A549 (cell line): ENCODE measurements around the gene OGDH. TPM values are rescaled to one million over a fixed set of nuclear protein-coding genes. Genes with fewer than 3 reads are reported as not detected.

ENCODE experiments used
- ATAC-seq, 2 experiments: fragments of 200-7000 bp in 1 of 2; fragments of >200 bp in 1 of 2; cut with Nextera tagmentation in 1 of 2; cut with Tn5 transposase in 1 of 2; 3 replicates each; pipeline versions ENCODE4 v1.8.0 to v1.9.1; 2018 to 2020; ENCODE audit warnings: mild to moderate bottlenecking in 1 of 2, moderate library complexity in 1 of 2
- CTCF ChIA-PET: fragments of 300-600 bp; sonication (Branson Sonifier 250); formaldehyde crosslinking; extraction: SDS; loops from one replicate; lab custom pipeline; 2021; ENCODE audit warnings: antibody characterized with exemption, inconsistent platforms; lab: Yijun Ruan, JAX
- POLR2A ChIA-PET: fragments of 350-600 bp; formaldehyde crosslinking; extraction: SDS; loops from one replicate; lab custom pipeline; 2021; ENCODE audit warnings: antibody characterized with exemption, inconsistent platforms; lab: Yijun Ruan, JAX
- DNase-seq, 2 experiments: peaks; one replicate each; pipeline versions ENCODE4 v3.0.0 to v3.0.0-alpha.2; 2011 to 2016; ENCODE audit warnings: low read depth in 1 of 2, low spot score in 1 of 2
- FAIRE-seq: peaks from 2 replicates; lab custom pipeline; 2011; peaks lifted over from hg19 to GRCh38; lab: Jason Lieb, UNC
- H3K27ac ChIP-seq, 2 experiments: fragments of >200 bp; sonication (Bioruptor Twin); formaldehyde crosslinking; 3 replicates each; pipeline ENCODE4 v1.5.1; 2016 to 2017
- H3K4me1 ChIP-seq: fragments of >200 bp; sonication (Bioruptor Twin); formaldehyde crosslinking; 3 replicates; pipeline ENCODE4 v1.6.1; 2016
- H3K4me2 ChIP-seq: fragments of >200 bp; sonication (Bioruptor Twin); formaldehyde crosslinking; 3 replicates; pipeline ENCODE4 v1.6.1; 2016
- H3K4me3 ChIP-seq: fragments of >200 bp; sonication (Bioruptor Twin); formaldehyde crosslinking; 3 replicates; pipeline ENCODE4 v1.5.1; 2016
- H3K9me3 ChIP-seq: fragments of >200 bp; sonication (Bioruptor Twin); formaldehyde crosslinking; 3 replicates; pipeline ENCODE4 v1.6.1; 2016
- BHLHE40 ChIP-seq: IDR thresholded peaks from 2 replicates; pipeline ENCODE4 v1.6.1; 2012; ENCODE audit warnings: low read depth, low read length, inconsistent platforms
- CBX2 ChIP-seq: fragments of 200-600 bp; sonication (generic); IDR thresholded peaks from 2 replicates; pipeline ENCODE4 v1.6.1; 2016; ENCODE audit warnings: low read depth, mild to moderate bottlenecking, borderline replicate concordance
- CBX8 ChIP-seq: fragments of 200-600 bp; sonication (generic); IDR thresholded peaks from 2 replicates; pipeline ENCODE4 v1.6.1; 2016
- CEBPB ChIP-seq, 2 experiments: fragments of >200 bp in 1 of 2; sonication (Bioruptor Twin) in 1 of 2; formaldehyde crosslinking in 1 of 2; IDR thresholded peaks; 2 replicates each; pipeline ENCODE4 v1.6.1; 2012 to 2016
- EHF ChIP-seq: fragments of 250-450 bp; sonication (Bioruptor Pico); IDR thresholded peaks from 2 replicates; pipeline ENCODE4 v1.5.0; 2020; ENCODE audit warnings: mild to moderate bottlenecking
- EHMT2 ChIP-seq: fragments of 200-600 bp; sonication (generic); IDR thresholded peaks from 2 replicates; pipeline ENCODE4 v1.6.1; 2016; ENCODE audit warnings: antibody characterized with exemption, low read depth, mild to moderate bottlenecking, moderate library complexity
- ESRRA ChIP-seq: fragments of 150-350 bp; IDR thresholded peaks from 2 replicates; pipeline ENCODE4 v1.6.1; 2014; ENCODE audit warnings: mild to moderate bottlenecking, low read length, borderline replicate concordance
- HEYL ChIP-seq: fragments of 250-450 bp; sonication (Bioruptor Pico); IDR thresholded peaks from 2 replicates; pipeline ENCODE4 v1.8.0; 2021; ENCODE audit warnings: mild to moderate bottlenecking, moderate library complexity
- JUNB ChIP-seq: fragments of >200 bp; sonication (Bioruptor Twin); formaldehyde crosslinking; IDR thresholded peaks from 2 replicates; pipeline ENCODE4 v1.6.1; 2016
- KDM1A ChIP-seq: fragments of 200-600 bp; sonication (generic); IDR thresholded peaks from 2 replicates; pipeline ENCODE4 v1.6.1; 2016; ENCODE audit warnings: low read depth, mild to moderate bottlenecking
- KDM5A ChIP-seq: fragments of 200-600 bp; sonication (generic); IDR thresholded peaks from 2 replicates; pipeline ENCODE4 v1.6.1; 2016; ENCODE audit warnings: antibody characterized with exemption, mild to moderate bottlenecking
- MAZ ChIP-seq: fragments of 150-350 bp; IDR thresholded peaks from 2 replicates; pipeline ENCODE4 v1.6.1; 2014; ENCODE audit warnings: antibody characterized with exemption, low read depth, low read length, borderline replicate concordance
- NFE2L2 ChIP-seq: fragments of 150-350 bp; conservative IDR thresholded peaks from 2 replicates; pipeline ENCODE4 v1.6.1; 2014; ENCODE audit warnings: low read length
- NR3C1 ChIP-seq: fragments of >200 bp; sonication (Bioruptor Twin); formaldehyde crosslinking; IDR thresholded peaks from 3 replicates; pipeline ENCODE4 v1.6.1; 2017
- PHF8 ChIP-seq: fragments of 200-600 bp; sonication (generic); IDR thresholded peaks from 2 replicates; pipeline ENCODE4 v1.6.1; 2016; ENCODE audit warnings: low read depth, mild to moderate bottlenecking, antibody characterized with exemption, moderate library complexity, borderline replicate concordance
- POLR2A ChIP-seq: IDR thresholded peaks from 2 replicates; pipeline ENCODE4 v1.6.1; 2012; ENCODE audit warnings: mild to moderate bottlenecking, low read length
- RFX5 ChIP-seq: fragments of 450-650 bp; IDR thresholded peaks from 2 replicates; pipeline ENCODE4 v1.7.1; 2014; ENCODE audit warnings: antibody characterized with exemption, mild to moderate bottlenecking, moderate library complexity
- SMC3 ChIP-seq: fragments of >200 bp; sonication (Bioruptor Twin); formaldehyde crosslinking; IDR thresholded peaks from 3 replicates; pipeline ENCODE4 v1.6.1; 2018; ENCODE audit warnings: inconsistent platforms
- SREBF2 ChIP-seq: fragments of 450-650 bp; IDR thresholded peaks from 2 replicates; pipeline ENCODE4 v1.6.1; 2014; ENCODE audit warnings: mild to moderate bottlenecking, moderate library complexity
- TFCP2L1 ChIP-seq: fragments of 250-450 bp; sonication (Bioruptor Pico); IDR thresholded peaks from 2 replicates; pipeline ENCODE4 v1.5.0; 2021; ENCODE audit warnings: mild to moderate bottlenecking
- ZC3H11A ChIP-seq: fragments of 450-650 bp; IDR thresholded peaks from 2 replicates; pipeline ENCODE4 v1.6.1; 2014; ENCODE audit warnings: antibody characterized with exemption, mild to moderate bottlenecking
- WGBS: methylation state at CpG from one replicate; pipeline ENCODE4 v1.1.6; 2017; ENCODE audit errors: missing lambda C conversion rate; 5-methylcytosine and 5-hydroxymethylcytosine counted together
- polyA plus RNA-seq, 4 experiments: library from polyadenylated mRNA; depleted of rRNA in 3 of 4; stranded (reverse); fragments of >200 nt; fragmentation: RNase III in 1 of 4; extraction: RNeasy Plus Mini Kit Qiagen cat#74134 plus additional on column Dnase treatment in 1 of 4; gene quantifications; 2 replicates in 3 of 4; 3 replicates in 1 of 4; pipeline ENCODE4 v1.2.3, GENCODE V29; 2011 to 2017
- TF ChIP-seq, protein P1 (sequence below): fragments of 150-350 bp; IDR thresholded peaks from 2 replicates; pipeline ENCODE4 v1.6.1; 2014; ENCODE audit warnings: low read depth, mild to moderate bottlenecking, low read length
- TF ChIP-seq, protein P2 (sequence below): fragments of >200 bp; sonication (Bioruptor Twin); formaldehyde crosslinking; IDR thresholded peaks from 3 replicates; pipeline ENCODE4 v1.6.1; 2016
- TF ChIP-seq, protein P3 (sequence below): fragments of 450-650 bp; IDR thresholded peaks from 2 replicates; pipeline ENCODE4 v1.6.1; 2014; ENCODE audit warnings: antibody characterized with exemption
- TF ChIP-seq, protein P4 (sequence below): fragments of 200-600 bp; sonication (generic); IDR thresholded peaks from 2 replicates; pipeline ENCODE4 v1.6.1; 2016; ENCODE audit warnings: antibody characterized with exemption, mild to moderate bottlenecking, moderate library complexity
- TF ChIP-seq, protein P5 (sequence below): fragments of >200 bp; sonication (Bioruptor Twin); formaldehyde crosslinking; IDR thresholded peaks from 3 replicates; pipeline ENCODE4 v1.5.1; 2016
- TF ChIP-seq, protein P6 (sequence below): fragments of 250-450 bp; sonication (Bioruptor Pico); IDR thresholded peaks from 2 replicates; pipeline ENCODE4 v1.5.0; 2021; ENCODE audit warnings: mild to moderate bottlenecking, moderate library complexity, borderline replicate concordance

OGDH gene
- polyA plus RNA-seq, 2 of the 4 experiments (the other 2 are of a cell fraction): 32.5 to 38.8 TPM

DNA sequence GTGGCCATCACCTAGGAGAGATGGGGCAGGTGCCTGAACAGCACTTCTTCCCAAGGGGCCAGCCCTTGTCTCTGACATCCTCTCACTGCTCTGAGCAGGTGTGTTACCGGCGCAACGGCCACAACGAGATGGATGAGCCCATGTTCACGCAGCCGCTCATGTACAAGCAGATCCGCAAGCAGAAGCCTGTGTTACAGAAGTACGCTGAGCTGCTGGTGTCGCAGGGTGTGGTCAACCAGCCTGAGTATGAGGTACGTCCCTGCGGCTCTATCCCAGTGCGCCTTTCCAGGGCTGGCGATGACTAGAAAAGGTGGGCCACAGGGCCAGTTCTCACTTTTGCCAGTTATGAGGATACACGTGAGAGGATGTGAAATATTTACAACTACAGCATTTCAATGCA is 87.9 kb downstream of the OGDH start:
- 97% methylated on average over 14 of the region's 14 CpGs for WGBS
- no peak overlapping the region for H3K27ac ChIP-seq
- no peak overlapping the region for H3K4me3 ChIP-seq
- no peaks in the 10 kb centered on the region for H3K9me3 ChIP-seq
- H3K4me2 ChIP-seq: no peak overlapping the region
- TF ChIP-seq SREBF2 (no peak), POLR2A (no peak), SMC3 (no peak), TFCP2L1 (no peak), BHLHE40 (no peak), KDM5A (no peak), NFE2L2 (no peak), RFX5 (no peak), KDM1A (no peak), EHF (CRISPR knock-in tag) (no peak), PHF8 (no peak), CBX2 (no peak)
- TF ChIP-seq, protein P1, sequence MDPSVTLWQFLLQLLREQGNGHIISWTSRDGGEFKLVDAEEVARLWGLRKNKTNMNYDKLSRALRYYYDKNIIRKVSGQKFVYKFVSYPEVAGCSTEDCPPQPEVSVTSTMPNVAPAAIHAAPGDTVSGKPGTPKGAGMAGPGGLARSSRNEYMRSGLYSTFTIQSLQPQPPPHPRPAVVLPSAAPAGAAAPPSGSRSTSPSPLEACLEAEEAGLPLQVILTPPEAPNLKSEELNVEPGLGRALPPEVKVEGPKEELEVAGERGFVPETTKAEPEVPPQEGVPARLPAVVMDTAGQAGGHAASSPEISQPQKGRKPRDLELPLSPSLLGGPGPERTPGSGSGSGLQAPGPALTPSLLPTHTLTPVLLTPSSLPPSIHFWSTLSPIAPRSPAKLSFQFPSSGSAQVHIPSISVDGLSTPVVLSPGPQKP: no peak
- TF ChIP-seq, protein P2, sequence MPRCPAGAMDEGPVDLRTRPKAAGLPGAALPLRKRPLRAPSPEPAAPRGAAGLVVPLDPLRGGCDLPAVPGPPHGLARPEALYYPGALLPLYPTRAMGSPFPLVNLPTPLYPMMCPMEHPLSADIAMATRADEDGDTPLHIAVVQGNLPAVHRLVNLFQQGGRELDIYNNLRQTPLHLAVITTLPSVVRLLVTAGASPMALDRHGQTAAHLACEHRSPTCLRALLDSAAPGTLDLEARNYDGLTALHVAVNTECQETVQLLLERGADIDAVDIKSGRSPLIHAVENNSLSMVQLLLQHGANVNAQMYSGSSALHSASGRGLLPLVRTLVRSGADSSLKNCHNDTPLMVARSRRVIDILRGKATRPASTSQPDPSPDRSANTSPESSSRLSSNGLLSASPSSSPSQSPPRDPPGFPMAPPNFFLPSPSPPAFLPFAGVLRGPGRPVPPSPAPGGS: no peak
- no peaks in the 10 kb centered on the region for H3K4me1 ChIP-seq
- CTCF ChIA-PET: interaction anchor here (0.6 kb wide), 2 partner anchors 25 to 1012 kb away, joined by 3 read pairs; no protein-coding TSS in a partner anchor
- POLR2A ChIA-PET: no interaction called here
- ATAC-seq: no peak
- DNase-seq: no peak
- no peak for FAIRE-seq

DNA sequence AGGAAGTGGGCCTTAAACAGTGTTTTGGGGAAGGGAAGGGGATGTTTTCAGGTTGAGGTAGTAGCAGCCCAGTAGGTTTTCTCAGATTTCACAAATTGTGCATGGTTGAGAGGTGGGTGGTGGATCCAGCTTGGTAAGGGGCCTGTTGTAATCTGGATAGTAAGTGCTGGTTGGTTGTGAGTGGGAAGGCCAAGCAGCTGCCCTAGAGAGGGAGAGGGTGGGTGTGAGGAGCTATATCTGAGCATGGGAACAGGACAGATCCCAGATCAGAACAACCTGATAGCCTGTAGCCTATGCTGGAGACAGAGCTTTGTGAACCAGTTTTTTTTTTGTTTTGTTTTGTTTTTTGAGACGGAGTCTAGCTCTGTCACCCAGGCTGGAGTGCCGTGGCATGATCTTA is 88.3 kb downstream of the OGDH start:
- WGBS: 100% methylated on average over 2 of the region's 2 CpGs
- DNase-seq (no peak), ATAC-seq (no peak), FAIRE-seq (no peak)
- ChIA-PET POLR2A (no interaction called here), CTCF (interaction anchor here (0.6 kb wide), 2 partner anchors 25 to 1011 kb away, joined by 3 read pairs; no protein-coding TSS in a partner anchor)
- no peak overlapping the region for H3K4me2 ChIP-seq
- no peaks in the 10 kb centered on the region for H3K9me3 ChIP-seq
- H3K4me3 ChIP-seq: no peak overlapping the region
- TF ChIP-seq KDM5A: no peak
- TF ChIP-seq NFE2L2: no peak
- TF ChIP-seq, protein P3, sequence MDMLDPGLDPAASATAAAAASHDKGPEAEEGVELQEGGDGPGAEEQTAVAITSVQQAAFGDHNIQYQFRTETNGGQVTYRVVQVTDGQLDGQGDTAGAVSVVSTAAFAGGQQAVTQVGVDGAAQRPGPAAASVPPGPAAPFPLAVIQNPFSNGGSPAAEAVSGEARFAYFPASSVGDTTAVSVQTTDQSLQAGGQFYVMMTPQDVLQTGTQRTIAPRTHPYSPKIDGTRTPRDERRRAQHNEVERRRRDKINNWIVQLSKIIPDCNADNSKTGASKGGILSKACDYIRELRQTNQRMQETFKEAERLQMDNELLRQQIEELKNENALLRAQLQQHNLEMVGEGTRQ: no peak
- TF ChIP-seq, protein P1: no peak
- TF ChIP-seq MAZ: no peak
- TF ChIP-seq EHMT2: no peak
- TF ChIP-seq, protein P4, sequence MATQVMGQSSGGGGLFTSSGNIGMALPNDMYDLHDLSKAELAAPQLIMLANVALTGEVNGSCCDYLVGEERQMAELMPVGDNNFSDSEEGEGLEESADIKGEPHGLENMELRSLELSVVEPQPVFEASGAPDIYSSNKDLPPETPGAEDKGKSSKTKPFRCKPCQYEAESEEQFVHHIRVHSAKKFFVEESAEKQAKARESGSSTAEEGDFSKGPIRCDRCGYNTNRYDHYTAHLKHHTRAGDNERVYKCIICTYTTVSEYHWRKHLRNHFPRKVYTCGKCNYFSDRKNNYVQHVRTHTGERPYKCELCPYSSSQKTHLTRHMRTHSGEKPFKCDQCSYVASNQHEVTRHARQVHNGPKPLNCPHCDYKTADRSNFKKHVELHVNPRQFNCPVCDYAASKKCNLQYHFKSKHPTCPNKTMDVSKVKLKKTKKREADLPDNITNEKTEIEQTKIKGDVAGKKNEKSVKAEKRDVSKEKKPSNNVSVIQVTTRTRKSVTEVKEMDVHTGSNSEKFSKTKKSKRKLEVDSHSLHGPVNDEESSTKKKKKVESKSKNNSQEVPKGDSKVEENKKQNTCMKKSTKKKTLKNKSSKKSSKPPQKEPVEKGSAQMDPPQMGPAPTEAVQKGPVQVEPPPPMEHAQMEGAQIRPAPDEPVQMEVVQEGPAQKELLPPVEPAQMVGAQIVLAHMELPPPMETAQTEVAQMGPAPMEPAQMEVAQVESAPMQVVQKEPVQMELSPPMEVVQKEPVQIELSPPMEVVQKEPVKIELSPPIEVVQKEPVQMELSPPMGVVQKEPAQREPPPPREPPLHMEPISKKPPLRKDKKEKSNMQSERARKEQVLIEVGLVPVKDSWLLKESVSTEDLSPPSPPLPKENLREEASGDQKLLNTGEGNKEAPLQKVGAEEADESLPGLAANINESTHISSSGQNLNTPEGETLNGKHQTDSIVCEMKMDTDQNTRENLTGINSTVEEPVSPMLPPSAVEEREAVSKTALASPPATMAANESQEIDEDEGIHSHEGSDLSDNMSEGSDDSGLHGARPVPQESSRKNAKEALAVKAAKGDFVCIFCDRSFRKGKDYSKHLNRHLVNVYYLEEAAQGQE: no peak
- TF ChIP-seq CBX8: no peak
- no peak for TF ChIP-seq TFCP2L1
- TF ChIP-seq HEYL (CRISPR knock-in tag): no peak
- no peak for TF ChIP-seq ESRRA
- no peak for TF ChIP-seq SREBF2
- TF ChIP-seq, protein P5, sequence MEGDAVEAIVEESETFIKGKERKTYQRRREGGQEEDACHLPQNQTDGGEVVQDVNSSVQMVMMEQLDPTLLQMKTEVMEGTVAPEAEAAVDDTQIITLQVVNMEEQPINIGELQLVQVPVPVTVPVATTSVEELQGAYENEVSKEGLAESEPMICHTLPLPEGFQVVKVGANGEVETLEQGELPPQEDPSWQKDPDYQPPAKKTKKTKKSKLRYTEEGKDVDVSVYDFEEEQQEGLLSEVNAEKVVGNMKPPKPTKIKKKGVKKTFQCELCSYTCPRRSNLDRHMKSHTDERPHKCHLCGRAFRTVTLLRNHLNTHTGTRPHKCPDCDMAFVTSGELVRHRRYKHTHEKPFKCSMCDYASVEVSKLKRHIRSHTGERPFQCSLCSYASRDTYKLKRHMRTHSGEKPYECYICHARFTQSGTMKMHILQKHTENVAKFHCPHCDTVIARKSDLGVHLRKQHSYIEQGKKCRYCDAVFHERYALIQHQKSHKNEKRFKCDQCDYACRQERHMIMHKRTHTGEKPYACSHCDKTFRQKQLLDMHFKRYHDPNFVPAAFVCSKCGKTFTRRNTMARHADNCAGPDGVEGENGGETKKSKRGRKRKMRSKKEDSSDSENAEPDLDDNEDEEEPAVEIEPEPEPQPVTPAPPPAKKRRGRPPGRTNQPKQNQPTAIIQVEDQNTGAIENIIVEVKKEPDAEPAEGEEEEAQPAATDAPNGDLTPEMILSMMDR: no peak
- TF ChIP-seq, protein P6, sequence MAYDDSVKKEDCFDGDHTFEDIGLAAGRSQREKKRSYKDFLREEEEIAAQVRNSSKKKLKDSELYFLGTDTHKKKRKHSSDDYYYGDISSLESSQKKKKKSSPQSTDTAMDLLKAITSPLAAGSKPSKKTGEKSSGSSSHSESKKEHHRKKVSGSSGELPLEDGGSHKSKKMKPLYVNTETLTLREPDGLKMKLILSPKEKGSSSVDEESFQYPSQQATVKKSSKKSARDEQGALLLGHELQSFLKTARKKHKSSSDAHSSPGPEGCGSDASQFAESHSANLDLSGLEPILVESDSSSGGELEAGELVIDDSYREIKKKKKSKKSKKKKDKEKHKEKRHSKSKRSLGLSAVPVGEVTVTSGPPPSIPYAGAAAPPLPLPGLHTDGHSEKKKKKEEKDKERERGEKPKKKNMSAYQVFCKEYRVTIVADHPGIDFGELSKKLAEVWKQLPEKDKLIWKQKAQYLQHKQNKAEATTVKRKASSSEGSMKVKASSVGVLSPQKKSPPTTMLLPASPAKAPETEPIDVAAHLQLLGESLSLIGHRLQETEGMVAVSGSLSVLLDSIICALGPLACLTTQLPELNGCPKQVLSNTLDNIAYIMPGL (CRISPR knock-in tag): no peak
- TF ChIP-seq CEBPB (IDR thresholded peaks at IDR 0.05): no peak
- no peak for TF ChIP-seq NR3C1
- TF ChIP-seq ZC3H11A: no peak
- no peak for TF ChIP-seq JUNB
- TF ChIP-seq, all 56 proteins: peak for 0
- Histone ChIP-seq H3K4me1 (no peaks in the 10 kb centered on the region), H3K27ac (no peak overlapping the region)
